GM10248 (cell line): Measurements from ENCODE around the gene CCNY.

ENCODE experiments used
- CTCF ChIA-PET: fragments of 300-600 bp; sonication (Branson Sonifier 250); formaldehyde crosslinking; extraction: SDS; loops from one replicate; lab custom pipeline; 2021; ENCODE audit warnings: antibody characterized with exemption; lab: Yijun Ruan, JAX
- POLR2A ChIA-PET: fragments of 350-650 bp; sonication (Branson Sonifier 250); formaldehyde crosslinking; extraction: SDS; loops from one replicate; lab custom pipeline; 2020; ENCODE audit warnings: antibody characterized with exemption; lab: Yijun Ruan, JAX
- DNase-seq: peaks from one replicate; pipeline ENCODE4 v3.0.0; 2012; ENCODE audit errors: extremely low spot score
- CTCF ChIP-seq: IDR thresholded peaks from 2 replicates; pipeline ENCODE4 v1.5.1; 2012; ENCODE audit warnings: mild to moderate bottlenecking, low read depth; ENCODE audit errors: extremely low read depth, missing control alignments, control extremely low read depth

The CCNY gene

DNA sequence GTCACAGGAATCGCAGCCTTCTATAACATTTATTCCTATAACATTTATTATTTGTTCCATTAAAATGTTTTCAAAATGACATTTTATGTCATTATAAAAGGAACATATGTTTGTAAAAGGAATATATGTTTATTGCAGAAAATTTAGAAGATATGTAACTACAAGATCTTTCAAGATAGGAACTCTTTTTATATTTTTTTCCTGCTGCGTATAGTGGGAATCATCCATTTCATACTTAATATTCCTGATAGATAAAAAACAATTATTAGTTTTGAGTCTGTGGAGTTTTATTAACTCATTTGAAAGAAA lies 55.6 kb downstream of the CCNY start:
- TF ChIP-seq CTCF: no peak
- DNase-seq: no peak
- CTCF ChIA-PET: interaction anchor here (1.6 to 1.8 kb wide), 2 partner anchors 9 kb away, joined by 6 to 8 read pairs; no protein-coding TSS in a partner anchor
- POLR2A ChIA-PET: no interaction called here

DNA sequence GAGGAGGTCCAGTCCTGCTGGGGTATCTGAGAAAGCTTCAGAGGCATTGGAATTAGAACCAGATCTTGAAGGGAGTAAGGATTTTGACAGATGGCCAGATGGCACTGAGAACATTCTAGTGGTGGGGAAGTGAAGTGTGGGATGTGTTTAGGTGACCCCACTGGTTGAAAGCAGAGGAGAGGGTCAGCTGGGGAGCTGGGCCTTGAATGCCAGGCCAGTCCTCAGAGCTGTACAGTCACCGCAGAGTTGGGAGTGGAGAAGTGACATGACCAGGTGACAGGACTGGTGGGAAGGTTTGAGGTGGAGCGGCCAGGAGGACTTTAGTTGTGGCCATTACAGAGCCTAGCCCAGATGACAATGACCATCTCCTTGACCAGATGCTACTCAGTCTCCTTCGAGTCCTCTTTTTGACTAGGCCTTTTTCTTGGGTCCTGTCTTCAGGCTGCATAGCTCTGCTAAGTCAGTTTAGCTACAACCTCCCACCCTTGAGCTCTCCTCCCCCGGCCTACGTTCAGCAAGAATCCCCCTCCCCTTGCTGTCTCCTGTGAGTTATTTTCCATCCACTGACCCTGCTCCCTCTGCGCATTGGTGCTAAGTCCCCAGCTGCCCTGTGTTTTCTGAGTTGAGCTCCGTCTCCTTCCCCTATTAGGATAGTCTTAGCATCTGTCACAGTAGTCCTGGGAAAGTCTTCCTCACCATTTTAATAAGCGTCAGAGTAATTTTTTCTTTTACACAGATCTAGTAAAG lies 56.3 kb downstream of the CCNY start:
- CTCF ChIA-PET: interaction anchor here (1.4 to 1.8 kb wide), 4 partner anchors 9 to 170 kb away, joined by 3 to 8 read pairs (median 5); no protein-coding TSS in a partner anchor

DNA sequence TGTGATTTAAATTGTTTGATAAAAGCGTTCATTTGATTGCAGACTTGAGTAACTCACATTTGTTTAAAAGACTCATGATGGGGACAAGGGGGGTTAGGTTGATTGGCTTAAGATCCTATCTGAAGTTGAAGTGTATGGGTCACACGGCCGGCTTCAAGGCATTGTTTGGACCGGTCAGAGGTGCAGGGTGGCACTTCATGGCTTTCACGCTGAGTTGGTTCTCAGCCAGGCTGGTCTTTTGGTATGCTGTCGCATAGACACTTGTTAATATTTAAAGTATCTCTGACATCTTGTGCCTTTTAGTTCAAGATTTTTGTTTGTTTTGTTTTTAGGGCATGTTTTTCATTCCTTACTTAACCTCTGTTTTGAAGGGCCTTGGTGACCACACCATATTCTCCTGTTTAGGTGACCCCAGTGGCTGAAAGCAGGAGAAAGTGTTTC lies 58.1 kb downstream of the CCNY start:
- no peak for DNase-seq
- no peak for TF ChIP-seq CTCF
- POLR2A ChIA-PET: no interaction called here
- CTCF ChIA-PET: interaction anchor here (1.4 to 2.4 kb wide), 2 partner anchors 10 to 43 kb away, joined by 3 to 7 read pairs; no protein-coding TSS in a partner anchor

More for the DNA sequence above, 56.3 kb downstream of the CCNY start:
- no peak for DNase-seq
- no peak for TF ChIP-seq CTCF
- POLR2A ChIA-PET: no interaction called here

DNA sequence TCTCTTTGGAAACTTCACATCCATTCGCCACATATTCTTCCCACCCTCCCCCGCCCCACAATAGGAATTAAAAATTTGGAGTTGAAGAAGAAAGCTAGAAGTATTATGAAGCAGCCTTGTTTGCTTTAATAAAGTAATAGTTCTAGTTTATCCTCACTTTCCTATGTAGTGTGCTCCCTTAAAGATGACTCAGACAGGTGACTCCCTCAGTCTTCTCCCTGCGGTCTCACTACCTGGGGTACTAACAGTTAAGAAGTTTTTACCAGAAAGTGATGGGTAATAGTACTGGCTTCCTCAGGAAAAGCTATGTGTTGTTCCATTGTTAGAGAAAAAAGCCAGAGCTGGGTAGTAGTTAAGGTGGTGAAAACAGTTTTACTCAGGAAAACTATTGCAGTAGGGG lies 58.6 kb downstream of the CCNY start:
- ChIA-PET CTCF (interaction anchor here (0.6 to 2.4 kb wide), 3 partner anchors 11 to 14 kb away, joined by 3 to 7 read pairs (median 4); no protein-coding TSS in a partner anchor), POLR2A (no interaction called here)
- no peak for DNase-seq
- no peak for TF ChIP-seq CTCF

GRCh38 chr10:35396560-35397434 lies 60.5 kb downstream of the CCNY start:
- CTCF ChIA-PET: interaction anchor here (2.0 kb wide), 1 partner anchor 12 kb away, joined by 4 read pairs; no protein-coding TSS in a partner anchor
- no peak for DNase-seq
- no peak for TF ChIP-seq CTCF
- POLR2A ChIA-PET: no interaction called here

- TF ChIP-seq CTCF: no peak
- CTCF ChIA-PET: interaction anchor here (0.6 kb wide), 1 partner anchor 52 kb away, joined by 3 read pairs; no protein-coding TSS in a partner anchor
- POLR2A ChIA-PET: no interaction called here
- no peak for DNase-seq
These were observed 61.6 kb downstream of the CCNY start for GRCh38 chr10:35397953-35398352.
